Hepatocyte (in vitro differentiated cells): ENCODE data around the gene PROZ. TPM values are rescaled to one million over a fixed set of nuclear protein-coding genes. Genes with fewer than 3 reads are reported as not detected.

Experiments used
- DNase-seq: peaks from one replicate; pipeline ENCODE4 v3.0.0-alpha.2; 2016; ENCODE audit warnings: low spot score
- H2AFZ ChIP-seq: fragments of 200-600 bp; sonication (generic); 2 replicates; pipeline ENCODE4 v1.6.0; 2016; ENCODE audit warnings: antibody characterized with exemption, mild to moderate bottlenecking
- H3K27ac ChIP-seq: fragments of 200-600 bp; sonication (generic); 2 replicates; pipeline ENCODE4 v1.5.1; 2016; ENCODE audit warnings: mild to moderate bottlenecking
- H3K27me3 ChIP-seq: fragments of 200-600 bp; sonication (generic); 2 replicates; pipeline ENCODE4 v1.6.1; 2016
- H3K36me3 ChIP-seq: fragments of 200-600 bp; sonication (generic); replicated peaks from 2 replicates; pipeline ENCODE4 v1.5.1; 2016; ENCODE audit warnings: low read depth; ENCODE audit not compliant: insufficient read depth
- H3K4me1 ChIP-seq: fragments of 200-600 bp; sonication (generic); 2 replicates; pipeline ENCODE4 v1.5.1; 2016; ENCODE audit warnings: mild to moderate bottlenecking, moderate library complexity; ENCODE audit not compliant: insufficient read depth
- H3K4me2 ChIP-seq: fragments of 200-600 bp; sonication (generic); 2 replicates; pipeline ENCODE4 v1.6.0; 2016
- H3K4me3 ChIP-seq: fragments of 200-600 bp; sonication (generic); 2 replicates; pipeline ENCODE4 v1.5.1; 2016; ENCODE audit warnings: mild to moderate bottlenecking
- H3K79me2 ChIP-seq: fragments of 200-600 bp; sonication (generic); 2 replicates; pipeline ENCODE4 v1.6.0; 2017; ENCODE audit warnings: mild to moderate bottlenecking
- H3K9me2 ChIP-seq: fragments of 200-600 bp; sonication (generic); replicated peaks from 2 replicates; pipeline ENCODE4 v1.6.0; 2017; ENCODE audit warnings: mild to moderate bottlenecking; ENCODE audit not compliant: insufficient read depth
- H3K9me3 ChIP-seq: fragments of 200-600 bp; sonication (generic); 2 replicates; pipeline ENCODE4 v1.5.1; 2016; ENCODE audit warnings: low read depth, mild to moderate bottlenecking
- H4K20me1 ChIP-seq: fragments of 200-600 bp; sonication (generic); 2 replicates; pipeline ENCODE4 v1.6.0; 2016; ENCODE audit warnings: mild to moderate bottlenecking; ENCODE audit not compliant: insufficient read depth, poor library complexity, severe bottlenecking
- CTCF ChIP-seq: fragments of 200-600 bp; sonication (generic); IDR thresholded peaks from 2 replicates; pipeline ENCODE4 v1.5.1; 2016; ENCODE audit warnings: antibody characterized with exemption, mild to moderate bottlenecking; ENCODE audit not compliant: poor library complexity
- EZH2 ChIP-seq: fragments of 200-600 bp; sonication (generic); IDR thresholded peaks from 2 replicates; pipeline ENCODE4 v1.6.1; 2016; ENCODE audit warnings: antibody characterized with exemption, mild to moderate bottlenecking, borderline replicate concordance
- EZH2phosphoT487 ChIP-seq: fragments of 200-600 bp; sonication (generic); IDR thresholded peaks from one replicate; pipeline ENCODE4 v1.6.1; 2018; ENCODE audit warnings: antibody characterized with exemption, mild to moderate bottlenecking, low read depth, moderate library complexity; ENCODE audit not compliant: unreplicated experiment, severe bottlenecking
- WGBS: methylation state at CpG from one replicate; pipeline ENCODE4 v1.1.6; 2016; ENCODE audit warnings: low lambda C conversion rate; ENCODE audit errors: missing lambda C conversion rate; 5-methylcytosine and 5-hydroxymethylcytosine counted together
- polyA plus RNA-seq: library from polyadenylated mRNA; unstranded; fragments of >200 nt; fragmentation: Nextera tagmentation; extraction: Ambion mirVana; gene quantifications from 2 replicates; pipeline ENCODE4 v1.2.1, GENCODE V29; 2016
- total RNA-seq: library from RNA; depleted of rRNA; stranded (reverse); fragments of >200 nt; gene quantifications from 2 replicates; pipeline ENCODE4 v1.2.3, GENCODE V29; 2014

Gene PROZ
- total and polyA plus RNA-seq, 2 experiments from 2014 or later: 4.7 TPM

DNA sequence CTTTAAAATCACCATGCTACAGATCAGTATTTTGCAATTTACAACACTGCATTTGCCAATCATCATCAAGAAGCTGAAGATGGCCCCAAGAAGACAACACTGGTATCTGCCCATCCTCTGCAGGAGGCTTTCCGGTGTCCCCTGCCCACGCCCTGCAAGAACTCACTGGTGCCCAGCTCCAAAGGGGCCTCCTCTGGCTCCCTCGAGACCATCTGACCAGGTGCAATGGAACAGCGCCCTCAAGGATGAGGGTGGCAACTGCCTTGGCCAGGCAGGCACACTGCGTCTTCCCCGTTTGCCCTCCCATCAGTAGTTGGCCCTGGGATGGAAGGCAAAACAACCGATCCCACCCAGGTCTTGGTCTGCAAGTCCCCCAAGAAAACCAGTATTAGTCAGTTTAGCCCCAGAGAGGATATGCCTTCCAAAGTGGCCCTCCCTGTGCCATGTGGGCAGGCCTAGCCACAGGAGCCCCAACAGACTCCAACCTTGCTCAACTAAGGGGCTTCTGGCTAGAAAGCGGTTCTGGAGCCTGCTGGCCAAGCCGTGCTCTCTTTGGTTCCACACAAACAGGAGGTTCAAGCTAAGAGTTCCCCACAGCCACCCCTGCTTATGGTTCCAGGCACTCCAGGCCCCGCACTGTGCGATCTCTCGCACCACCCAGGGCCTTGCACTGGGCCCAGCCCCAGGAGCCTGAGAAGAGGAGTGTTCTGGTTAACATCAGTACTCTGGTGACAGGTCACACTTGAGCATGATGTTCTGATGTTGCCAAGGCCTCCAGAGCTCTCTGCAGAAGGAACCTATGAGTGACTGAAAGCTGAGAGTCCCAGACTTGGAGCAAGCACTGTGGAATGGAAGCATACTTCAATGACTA, 45.3 kb downstream of the PROZ start:
- H3K4me2 ChIP-seq: no peak overlapping the region
- H3K4me1 ChIP-seq: peaks cover 16% of the 10 kb centered on the region
- H2AFZ ChIP-seq: no peak overlapping the region
- no peaks in the 10 kb centered on the region for H3K9me2 ChIP-seq
- H3K9me3 ChIP-seq: no peaks in the 10 kb centered on the region
- H3K27me3 ChIP-seq: no peaks in the 10 kb centered on the region
- peak overlapping the region; percentile 61 for H3K27ac ChIP-seq
- peak; percentile 47 for DNase-seq
- TF ChIP-seq EZH2: no peak
- TF ChIP-seq CTCF: no peak
- no peak for TF ChIP-seq EZH2phosphoT487
- peaks cover 96% of the 10 kb centered on the region for H3K79me2 ChIP-seq
- H4K20me1 ChIP-seq: peaks cover 5% of the 10 kb centered on the region
- H3K36me3 ChIP-seq: no peaks in the 10 kb centered on the region
- H3K4me3 ChIP-seq: no peak overlapping the region
- 84% methylated on average over 12 of the region's 12 CpGs for WGBS

DNA sequence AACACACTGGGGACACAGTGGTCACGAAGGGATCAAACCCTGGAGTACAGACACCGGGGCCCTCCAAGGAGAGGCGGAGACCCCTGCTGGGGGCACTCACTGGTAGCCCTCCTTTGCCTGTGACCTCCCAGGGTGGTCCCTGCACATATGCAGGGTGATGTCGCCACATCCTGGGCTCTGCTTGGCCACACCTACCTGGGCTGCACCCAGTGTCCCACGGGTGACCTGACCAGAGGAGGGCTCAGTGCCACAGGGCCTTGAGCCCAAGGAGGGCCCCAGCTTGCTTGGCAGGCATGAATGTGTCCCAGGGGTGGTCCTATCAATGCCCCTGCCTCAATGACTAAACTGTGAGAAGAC, 45.9 kb downstream of the PROZ start:
- no peaks in the 10 kb centered on the region for H3K9me3 ChIP-seq
- H3K9me2 ChIP-seq: no peaks in the 10 kb centered on the region
- no peak for TF ChIP-seq EZH2
- TF ChIP-seq CTCF: no peak
- TF ChIP-seq EZH2phosphoT487: no peak
- peaks cover 5% of the 10 kb centered on the region for H4K20me1 ChIP-seq
- H3K4me2 ChIP-seq: no peak overlapping the region
- H3K27me3 ChIP-seq: no peaks in the 10 kb centered on the region
- H3K79me2 ChIP-seq: peaks cover 90% of the 10 kb centered on the region
- H3K4me3 ChIP-seq: no peak overlapping the region
- peaks cover 16% of the 10 kb centered on the region for H3K4me1 ChIP-seq
- H3K27ac ChIP-seq: no peak overlapping the region
- no peak overlapping the region for H2AFZ ChIP-seq
- DNase-seq: no peak
- no peaks in the 10 kb centered on the region for H3K36me3 ChIP-seq
- WGBS: 84% methylated on average over 5 of the region's 5 CpGs

GRCh38 chr13:113205428-113205931, 47.0 kb downstream of the PROZ start:
- Histone ChIP-seq H3K9me2 (no peaks in the 10 kb centered on the region), H3K4me2 (no peak overlapping the region), H2AFZ (no peak overlapping the region), H3K36me3 (no peaks in the 10 kb centered on the region), H4K20me1 (peaks cover 8% of the 10 kb centered on the region), H3K79me2 (peaks cover 85% of the 10 kb centered on the region), H3K9me3 (no peaks in the 10 kb centered on the region), H3K4me3 (no peak overlapping the region), H3K4me1 (peaks cover 19% of the 10 kb centered on the region), H3K27me3 (no peaks in the 10 kb centered on the region), H3K27ac (no peak overlapping the region)
- WGBS: 91% methylated on average over 5 of the region's 5 CpGs
- no peak for DNase-seq
- TF ChIP-seq CTCF (no peak), EZH2 (no peak), EZH2phosphoT487 (no peak)
